HG03457 (cell line): Measurements from ENCODE around the gene HDAC9.
"Not testable (repeated sequence)": the region's sequence is repeated elsewhere in the genome, so short reads cannot be mapped to it uniquely, and the experiment has no call there.

Source experiments
- ATAC-seq: cut with Tn5 transposase; IDR thresholded peaks from one replicate; pipeline ENCODE4 v1.9.1; 2021; ENCODE audit warnings: moderate number of reproducible peaks; ENCODE audit not compliant: unreplicated experiment

Gene HDAC9

GRCh38 chr7:18936265-18936664, 440.7 kb downstream of the HDAC9 start:
- no peak for ATAC-seq

GRCh38 chr7:18939771-18940592, 444.4 kb downstream of the HDAC9 start:
- ATAC-seq, result no peak

- ATAC-seq, result no peak
Measured at GRCh38 chr7:18940593-18941134, 445.1 kb downstream of the HDAC9 start.

- ATAC-seq, result no peak
Measured at GRCh38 chr7:18941207-18941606, 445.7 kb downstream of the HDAC9 start.

DNA sequence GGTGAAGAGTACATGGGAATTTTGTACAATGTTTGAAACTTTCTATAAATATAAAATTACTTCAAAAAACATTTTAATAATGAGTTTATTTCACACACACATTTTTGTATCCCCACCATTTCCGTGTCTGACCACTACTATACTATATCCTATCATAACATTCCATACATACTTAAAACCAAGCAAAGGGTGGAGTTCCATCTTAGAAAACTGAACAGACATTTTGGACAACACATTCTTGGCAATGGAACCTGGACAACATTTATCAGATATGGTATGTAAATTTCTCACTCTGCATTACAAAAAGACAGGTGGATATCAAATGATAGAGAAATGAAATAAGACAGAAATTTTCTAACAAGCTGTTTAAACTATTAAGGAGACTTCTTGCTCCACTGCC, 453.0 kb downstream of the HDAC9 start:
- ATAC-seq, result no peak

DNA sequence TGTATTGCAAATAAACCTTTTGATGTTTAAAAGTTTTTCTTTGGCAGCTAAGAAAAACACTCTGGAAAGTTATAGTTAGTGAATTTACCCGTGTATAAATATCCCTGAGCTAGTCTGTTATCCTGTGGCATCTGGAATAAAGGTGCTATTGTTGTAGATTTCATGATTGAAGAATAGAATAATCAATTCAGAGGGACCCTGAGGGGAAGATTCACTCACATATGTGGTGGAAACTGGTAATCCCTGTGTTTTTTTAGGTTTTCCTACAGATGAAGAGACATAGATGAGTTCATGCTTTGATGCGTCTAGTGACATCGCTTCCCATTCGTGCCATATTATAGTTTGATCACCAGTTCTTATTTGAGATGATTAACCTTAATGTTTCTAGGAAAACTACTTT, 457.3 kb downstream of the HDAC9 start:
- no peak for ATAC-seq

DNA sequence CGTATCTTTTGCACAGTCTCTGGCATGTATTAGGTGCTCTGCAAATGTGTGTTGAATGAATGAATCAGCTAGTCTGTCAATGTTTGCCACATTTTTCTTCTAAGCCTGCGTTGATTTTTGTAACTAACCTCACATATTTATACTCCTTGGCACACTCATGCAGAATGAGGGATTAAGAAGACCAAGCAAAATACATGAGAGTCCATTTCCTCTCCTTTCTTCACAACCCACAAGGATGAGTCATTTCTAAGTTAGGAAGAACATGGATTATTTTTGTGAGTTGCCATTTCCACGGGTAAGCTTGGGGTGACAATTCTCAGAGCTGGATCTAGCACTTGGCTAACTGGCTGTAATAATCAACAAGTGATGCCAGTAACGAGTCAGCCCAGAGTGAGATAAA, 463.1 kb downstream of the HDAC9 start:
- no peak for ATAC-seq

GRCh38 chr7:18960725-18961124, 465.2 kb downstream of the HDAC9 start:
- no peak for ATAC-seq

DNA sequence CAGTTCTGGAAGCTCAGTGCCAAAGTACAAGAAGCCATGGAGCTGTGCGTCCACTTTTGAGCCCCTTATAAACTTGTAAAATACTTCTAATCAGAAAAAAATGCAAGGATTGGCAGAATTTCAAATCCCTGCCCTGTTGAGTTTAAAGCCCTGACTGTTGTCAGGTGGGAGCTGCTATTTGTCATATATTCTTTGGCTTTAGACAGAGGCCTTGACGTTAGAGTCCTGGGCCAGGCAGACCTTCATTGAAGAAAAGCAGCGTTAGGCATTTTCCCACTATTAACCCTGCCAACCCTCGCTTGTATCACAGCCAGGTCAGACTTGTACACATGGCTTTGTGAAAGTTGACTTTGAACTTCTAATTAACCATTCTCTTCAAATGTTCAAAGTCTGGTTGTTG, 466.5 kb downstream of the HDAC9 start:
- no peak for ATAC-seq

DNA sequence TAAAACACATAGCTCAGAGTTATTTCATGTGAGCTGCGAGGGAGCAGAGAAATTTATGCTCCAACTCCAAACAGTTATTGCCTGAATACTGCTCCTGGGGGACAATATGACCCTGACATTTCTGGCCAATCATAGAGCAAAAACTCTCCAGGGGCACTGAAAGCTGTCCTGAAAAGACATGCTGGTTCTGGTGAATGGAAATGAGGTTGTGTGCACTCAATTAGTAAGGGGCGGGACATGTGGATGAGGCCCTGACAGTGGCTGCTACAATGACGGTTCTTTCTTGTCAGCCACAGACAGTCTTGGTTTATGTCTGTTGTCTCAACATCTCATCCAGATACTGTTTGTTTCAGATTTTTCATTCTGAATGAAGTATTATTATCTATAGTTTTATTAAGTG, 470.1 kb downstream of the HDAC9 start:
- ATAC-seq, result no peak

DNA sequence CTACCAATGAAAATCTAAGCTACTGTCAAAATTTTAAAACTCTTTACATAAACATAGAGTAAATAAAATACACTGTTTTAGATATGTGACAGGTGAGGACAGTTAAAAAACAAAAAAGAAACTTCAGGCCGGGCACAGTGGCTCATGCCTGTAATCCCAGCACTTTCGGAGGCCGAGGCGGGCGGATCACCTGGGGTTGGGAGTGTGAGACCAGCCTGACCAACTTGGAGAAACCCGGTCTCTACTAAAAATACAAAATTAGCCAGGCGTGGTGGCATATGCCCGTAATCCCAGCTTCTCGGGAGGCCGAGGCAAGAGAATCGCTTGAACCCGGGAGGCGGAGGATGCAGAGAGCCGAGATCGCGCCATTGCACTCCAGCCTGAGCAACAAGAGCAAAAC, 472.2 kb downstream of the HDAC9 start:
- not testable (repeated sequence) for ATAC-seq

DNA sequence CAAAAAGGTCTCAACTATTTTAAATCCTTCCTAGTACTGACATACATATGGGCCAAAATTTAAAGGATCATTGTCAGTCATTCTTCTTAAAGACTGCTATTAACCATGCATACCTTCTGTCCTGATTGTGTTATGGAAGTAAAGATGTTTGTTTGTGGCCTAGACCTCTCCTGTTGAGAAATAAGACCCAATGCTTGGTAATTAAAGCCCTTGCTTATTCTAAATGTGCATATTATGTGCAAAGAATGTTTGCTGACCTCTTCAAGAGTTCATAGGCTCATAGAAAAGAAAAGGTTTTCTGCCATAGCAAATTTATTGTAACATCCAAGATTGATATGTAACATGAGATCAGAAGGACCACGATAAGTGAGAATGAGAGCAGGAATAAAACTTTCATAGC, 476.3 kb downstream of the HDAC9 start:
- no peak for ATAC-seq

GRCh38 chr7:18974803-18975202, 479.3 kb downstream of the HDAC9 start:
- ATAC-seq, result no peak

DNA sequence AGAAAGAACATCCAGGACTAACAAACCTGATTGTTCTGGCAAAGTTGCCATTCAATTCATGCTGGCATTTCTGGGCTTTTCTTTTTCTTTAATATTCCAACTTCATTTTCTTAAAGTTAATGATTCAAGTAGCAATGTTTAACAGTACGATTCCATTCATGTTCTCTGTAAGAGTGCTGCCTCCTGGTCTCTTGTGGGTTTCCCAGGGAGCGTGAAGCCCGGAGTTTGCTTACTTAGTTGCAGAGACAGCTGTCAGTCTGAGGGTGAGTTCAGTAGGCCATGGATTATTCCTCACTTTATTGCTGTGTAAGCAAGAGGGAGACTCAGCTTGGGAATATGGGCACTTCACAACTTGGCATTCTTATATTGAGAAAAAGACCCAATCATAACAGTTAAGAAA, 479.7 kb downstream of the HDAC9 start:
- ATAC-seq, result no peak

GRCh38 chr7:18975689-18976280, 480.2 kb downstream of the HDAC9 start:
- no peak for ATAC-seq

- no peak for ATAC-seq
Measured at GRCh38 chr7:18976715-18977471, 481.3 kb downstream of the HDAC9 start.

- ATAC-seq, result no peak
Measured at GRCh38 chr7:18978108-18978495, 482.6 kb downstream of the HDAC9 start.

DNA sequence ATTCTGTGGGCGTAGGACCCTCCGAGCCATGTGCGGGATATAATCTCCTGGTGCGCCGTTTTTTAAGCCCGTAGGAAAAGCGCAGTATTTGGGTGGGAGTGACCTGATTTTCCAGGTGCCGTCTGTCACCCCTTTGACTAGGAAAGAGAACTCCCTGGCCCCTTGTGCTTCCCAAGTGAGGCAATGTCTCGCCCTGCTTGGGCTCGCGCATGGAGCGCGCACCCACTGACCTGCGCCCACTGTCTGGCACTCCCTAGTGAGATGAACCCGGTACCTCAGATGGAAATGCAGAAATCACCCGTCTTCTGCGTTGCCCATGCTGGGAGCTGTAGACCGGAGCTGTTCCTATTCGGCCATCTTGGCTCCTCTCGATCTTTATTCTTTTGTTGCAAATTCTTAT, 495.2 kb downstream of the HDAC9 start:
- ATAC-seq, result not testable (repeated sequence)

- no peak for ATAC-seq
Measured at GRCh38 chr7:18993933-18994668, 498.6 kb downstream of the HDAC9 start.

GRCh38 chr7:18995270-18995671, 499.7 kb downstream of the HDAC9 start:
- ATAC-seq, result no peak

GRCh38 chr7:18995811-18996426, 500.4 kb downstream of the HDAC9 start:
- no peak for ATAC-seq
